Ishikawa (cell line): ENCODE measurements around the gene IBSP.
A peak's percentile ranks its signal among the peaks of the same experiment; 100 is the strongest.

ENCODE experiments used
- CEBPB ChIP-seq: IDR thresholded peaks from 2 replicates; pipeline ENCODE4 v1.6.1; 2012
- CREB1 ChIP-seq: IDR thresholded peaks from 2 replicates; pipeline ENCODE4 v1.6.1; 2012; ENCODE audit warnings: low read depth
- EGR1 ChIP-seq: IDR thresholded peaks from 2 replicates; pipeline ENCODE4 v1.6.1; 2012
- EP300 ChIP-seq: IDR thresholded peaks from 2 replicates; pipeline ENCODE4 v1.6.1; 2012; ENCODE audit warnings: borderline replicate concordance
- FOXM1 ChIP-seq: IDR thresholded peaks from 2 replicates; pipeline ENCODE4 v1.6.1; 2012; ENCODE audit warnings: low read depth, borderline replicate concordance
- MAX ChIP-seq: IDR thresholded peaks from 2 replicates; pipeline ENCODE4 v1.6.1; 2012
- NFIC ChIP-seq: IDR thresholded peaks from 2 replicates; pipeline ENCODE4 v1.6.1; 2012
- RAD21 ChIP-seq: IDR thresholded peaks from 2 replicates; pipeline ENCODE4 v1.6.1; 2012; ENCODE audit warnings: low read depth
- TAF1 ChIP-seq: IDR thresholded peaks from 2 replicates; pipeline ENCODE4 v1.6.1; 2012; ENCODE audit warnings: low read depth, mild to moderate bottlenecking
- TCF12 ChIP-seq: IDR thresholded peaks from 2 replicates; pipeline ENCODE4 v1.6.1; 2012; ENCODE audit warnings: low read depth
- TEAD4 ChIP-seq: IDR thresholded peaks from 2 replicates; pipeline ENCODE4 v1.6.1; 2012
- USF1 ChIP-seq: IDR thresholded peaks from 2 replicates; pipeline ENCODE4 v1.6.1; 2012
- YY1 ChIP-seq: IDR thresholded peaks from 2 replicates; pipeline ENCODE4 v1.6.1; 2012; ENCODE audit warnings: low read depth
- ZBTB7A ChIP-seq: IDR thresholded peaks from 2 replicates; pipeline ENCODE4 v1.6.1; 2012; ENCODE audit warnings: low read depth
- TF ChIP-seq, protein P1 (sequence below): IDR thresholded peaks from 2 replicates; pipeline ENCODE4 v1.6.1; 2012; ENCODE audit warnings: low read depth, mild to moderate bottlenecking

The IBSP gene

GRCh38 chr4:87848622-87849351 is 49.4 kb downstream of the IBSP start:
- TF ChIP-seq NFIC (no peak), RAD21 (peak; percentile 67), ZBTB7A (no peak), EP300 (no peak), USF1 (no peak)
- TF ChIP-seq, protein P1, sequence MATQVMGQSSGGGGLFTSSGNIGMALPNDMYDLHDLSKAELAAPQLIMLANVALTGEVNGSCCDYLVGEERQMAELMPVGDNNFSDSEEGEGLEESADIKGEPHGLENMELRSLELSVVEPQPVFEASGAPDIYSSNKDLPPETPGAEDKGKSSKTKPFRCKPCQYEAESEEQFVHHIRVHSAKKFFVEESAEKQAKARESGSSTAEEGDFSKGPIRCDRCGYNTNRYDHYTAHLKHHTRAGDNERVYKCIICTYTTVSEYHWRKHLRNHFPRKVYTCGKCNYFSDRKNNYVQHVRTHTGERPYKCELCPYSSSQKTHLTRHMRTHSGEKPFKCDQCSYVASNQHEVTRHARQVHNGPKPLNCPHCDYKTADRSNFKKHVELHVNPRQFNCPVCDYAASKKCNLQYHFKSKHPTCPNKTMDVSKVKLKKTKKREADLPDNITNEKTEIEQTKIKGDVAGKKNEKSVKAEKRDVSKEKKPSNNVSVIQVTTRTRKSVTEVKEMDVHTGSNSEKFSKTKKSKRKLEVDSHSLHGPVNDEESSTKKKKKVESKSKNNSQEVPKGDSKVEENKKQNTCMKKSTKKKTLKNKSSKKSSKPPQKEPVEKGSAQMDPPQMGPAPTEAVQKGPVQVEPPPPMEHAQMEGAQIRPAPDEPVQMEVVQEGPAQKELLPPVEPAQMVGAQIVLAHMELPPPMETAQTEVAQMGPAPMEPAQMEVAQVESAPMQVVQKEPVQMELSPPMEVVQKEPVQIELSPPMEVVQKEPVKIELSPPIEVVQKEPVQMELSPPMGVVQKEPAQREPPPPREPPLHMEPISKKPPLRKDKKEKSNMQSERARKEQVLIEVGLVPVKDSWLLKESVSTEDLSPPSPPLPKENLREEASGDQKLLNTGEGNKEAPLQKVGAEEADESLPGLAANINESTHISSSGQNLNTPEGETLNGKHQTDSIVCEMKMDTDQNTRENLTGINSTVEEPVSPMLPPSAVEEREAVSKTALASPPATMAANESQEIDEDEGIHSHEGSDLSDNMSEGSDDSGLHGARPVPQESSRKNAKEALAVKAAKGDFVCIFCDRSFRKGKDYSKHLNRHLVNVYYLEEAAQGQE: no peak

DNA sequence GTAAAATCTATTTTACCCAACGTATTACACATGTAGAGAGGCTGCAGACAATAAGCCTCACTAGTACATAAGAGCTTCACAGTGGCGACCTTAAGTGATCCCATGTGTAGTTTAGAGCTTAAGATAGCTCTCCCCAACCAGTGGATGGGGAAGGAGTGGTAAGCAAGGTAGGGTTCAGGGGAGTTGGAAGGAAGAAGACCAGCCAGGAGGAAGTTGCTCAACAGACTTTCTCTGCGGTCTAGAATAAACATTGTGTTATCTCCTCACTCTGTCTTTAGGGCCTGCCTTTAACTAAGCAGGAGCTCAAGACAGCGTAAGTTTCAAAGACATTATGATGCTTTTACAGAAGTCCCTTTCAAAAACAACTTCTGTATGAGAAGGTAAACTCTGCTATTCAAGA is 50.3 kb downstream of the IBSP start:
- TF ChIP-seq FOXM1 (no peak), ZBTB7A (no peak), YY1 (no peak), TCF12 (no peak), EGR1 (no peak), USF1 (no peak), CREB1 (no peak), MAX (no peak), CEBPB (no peak), EP300 (no peak), TAF1 (no peak), RAD21 (no peak), TEAD4 (no peak), NFIC (no peak)
- TF ChIP-seq, protein P1: no peak

- no peak for TF ChIP-seq TEAD4
- no peak for TF ChIP-seq CEBPB
- TF ChIP-seq EP300: no peak
- TF ChIP-seq TAF1: no peak
- TF ChIP-seq EGR1: no peak
- no peak for TF ChIP-seq MAX
- TF ChIP-seq, protein P1: no peak
- TF ChIP-seq CREB1: no peak
- TF ChIP-seq USF1: no peak
- TF ChIP-seq TCF12: no peak
- TF ChIP-seq ZBTB7A: no peak
- TF ChIP-seq FOXM1: no peak
- no peak for TF ChIP-seq NFIC
- TF ChIP-seq RAD21: no peak
- no peak for TF ChIP-seq YY1
Observed at GRCh38 chr4:87851332-87851731, 52.0 kb downstream of the IBSP start.

GRCh38 chr4:87851953-87852352 is 52.6 kb downstream of the IBSP start:
- TF ChIP-seq EP300 (no peak), EGR1 (no peak), USF1 (no peak), YY1 (no peak), NFIC (no peak), TCF12 (no peak), CREB1 (no peak), RAD21 (no peak), TEAD4 (no peak), CEBPB (no peak), TAF1 (no peak)
- TF ChIP-seq, protein P1: no peak
